Stomach (tissue), 9 donors: ENCODE results near the gene DNAAF1. TPM values are rescaled to one million over a fixed set of nuclear protein-coding genes. Genes with fewer than 3 reads are reported as not detected.

ENCODE experiments used
- DNase-seq, 2 donors: peaks; one replicate each; pipeline versions ENCODE4 v3.0.0 to v3.0.0-alpha.2; 2013 to 2019
- H3K27ac ChIP-seq, 5 donors: fragments of 200-600 bp in 4 of 5; sonication (generic) in 4 of 5; one replicate each; pipeline ENCODE4 v1.5.1; 2013 to 2019; ENCODE audit warnings: mild to moderate bottlenecking in 1 of 5, moderate library complexity in 1 of 5
- H3K27me3 ChIP-seq, 3 donors: fragments of 200-600 bp; sonication (generic); one replicate each; pipeline ENCODE4 v1.5.1; 2017 to 2019; ENCODE audit warnings: mixed run types in 1 of 3
- H3K36me3 ChIP-seq, 4 donors: fragments of 200-600 bp; sonication (generic); 1 replicate in 3 of 4; 2 replicates in 1 of 4; pipeline ENCODE4 v1.5.1; 2016 to 2019
- H3K4me1 ChIP-seq, 4 donors: fragments of 200-600 bp; sonication (generic); one replicate each; pipeline ENCODE4 v1.5.1; 2016 to 2019
- H3K4me3 ChIP-seq, 4 donors: fragments of 200-600 bp; sonication (generic) in 3 of 4; one replicate each; pipeline ENCODE4 v1.5.1; 2016 to 2019; ENCODE audit warnings: mild to moderate bottlenecking in 1 of 4
- H3K9me3 ChIP-seq, 4 donors: fragments of 200-600 bp; sonication (generic); one replicate each; pipeline ENCODE4 v1.5.1; 2016 to 2019
- EP300 ChIP-seq: sonication (generic); formaldehyde crosslinking; IDR thresholded peaks from one replicate; pipeline ENCODE4 v1.6.1; 2017; ENCODE audit warnings: antibody characterized with exemption
- POLR2A ChIP-seq, 4 donors: fragments of 450-650 bp; IDR thresholded peaks; one replicate each; pipeline ENCODE4 v1.6.1; 2016; ENCODE audit warnings: antibody characterized with exemption in 4 of 4, control low read depth in 2 of 4, mild to moderate bottlenecking in 1 of 4, moderate library complexity in 1 of 4
- POLR2AphosphoS5 ChIP-seq, 3 donors: sonication (generic); formaldehyde crosslinking; IDR thresholded peaks; one replicate each; pipeline ENCODE4 v1.6.1; 2016; ENCODE audit warnings: antibody characterized with exemption in 3 of 3
- WGBS, 5 donors: extraction: QIAGEN DNeasy Blood & Tissue Kit in 3 of 5; methylation state at CpG; one replicate each; pipeline versions ENCODE4 v1.1.5 to v1.1.7; 2013 to 2018; 5-methylcytosine and 5-hydroxymethylcytosine counted together
- intact Hi-C: fragments of 100-400 bp; cut with DNase I; formaldehyde crosslinking; loops from one replicate; pipeline ENCODE4 v1.15.1; 2023; ENCODE audit warnings: low total_unique reads
- polyA plus RNA-seq, 3 donors: library from polyadenylated mRNA; stranded (reverse); fragments of 200-250 nt; gene quantifications; one replicate each; pipeline ENCODE4 v1.2.3, GENCODE V29; 2013
- total RNA-seq, 5 donors: library from RNA; depleted of rRNA; stranded (reverse); fragments of >200 nt; gene quantifications; one replicate each; pipeline versions ENCODE4 v1.1.0 to v1.2.3, GENCODE V29; 2014 to 2016
- TF ChIP-seq, protein P1 (sequence below), 7 experiments: fragments of 450-650 bp in 4 of 7; fragments of 200-600 bp in 3 of 7; sonication (generic) in 3 of 7; IDR thresholded peaks; one replicate each; pipeline ENCODE4 v1.5.1; 2016 to 2019; ENCODE audit warnings: antibody characterized with exemption in 7 of 7, control low read depth in 2 of 7, mild to moderate bottlenecking in 1 of 7
- donor health status: healthy with polysubstance abuse.
- donor health status: Bipolar disorder and iron deficiency.
- donor health status: healthy.

The DNAAF1 gene
- total and polyA plus RNA-seq, 8 donors = 0.37 to 11.4 (median 1.4) TPM; not detected in 3

DNA sequence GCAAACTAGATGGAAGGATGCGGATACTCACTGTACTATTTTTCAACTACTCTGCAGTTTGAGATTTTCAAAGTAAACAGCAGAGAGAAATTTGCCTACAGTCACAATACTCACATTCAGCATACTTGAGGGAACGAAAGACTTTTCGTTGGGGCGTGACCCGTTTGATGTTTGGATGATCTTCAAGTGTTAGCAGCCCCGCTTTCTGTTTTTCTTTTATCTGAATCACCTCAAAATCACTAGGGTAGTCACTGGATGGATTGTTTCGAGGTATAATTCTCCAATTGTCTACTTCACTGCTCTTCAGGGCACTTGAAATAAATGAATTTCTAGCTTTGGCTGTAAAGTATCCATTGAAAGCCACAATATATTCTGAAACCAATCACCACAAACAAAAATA lies 46.2 kb upstream of the DNAAF1 start:
- Histone ChIP-seq H3K27me3 (no peaks in the 10 kb centered on the region), H3K4me1 (peaks cover 4 to 58% (median 34%) of the 10 kb centered on the region in 4 donors), H3K9me3 (no peaks in the 10 kb centered on the region), H3K27ac (no peak overlapping the region), H3K36me3 (peaks cover 21 to 79% (median 72%) of the 10 kb centered on the region in 4 donors), H3K4me3 (no peak overlapping the region)
- intact Hi-C loops = no loop called here
- 89 to 94% (median 91%) methylated on average over 7 of the region's 7 CpGs for WGBS, 5 donors
- TF ChIP-seq, protein P1, sequence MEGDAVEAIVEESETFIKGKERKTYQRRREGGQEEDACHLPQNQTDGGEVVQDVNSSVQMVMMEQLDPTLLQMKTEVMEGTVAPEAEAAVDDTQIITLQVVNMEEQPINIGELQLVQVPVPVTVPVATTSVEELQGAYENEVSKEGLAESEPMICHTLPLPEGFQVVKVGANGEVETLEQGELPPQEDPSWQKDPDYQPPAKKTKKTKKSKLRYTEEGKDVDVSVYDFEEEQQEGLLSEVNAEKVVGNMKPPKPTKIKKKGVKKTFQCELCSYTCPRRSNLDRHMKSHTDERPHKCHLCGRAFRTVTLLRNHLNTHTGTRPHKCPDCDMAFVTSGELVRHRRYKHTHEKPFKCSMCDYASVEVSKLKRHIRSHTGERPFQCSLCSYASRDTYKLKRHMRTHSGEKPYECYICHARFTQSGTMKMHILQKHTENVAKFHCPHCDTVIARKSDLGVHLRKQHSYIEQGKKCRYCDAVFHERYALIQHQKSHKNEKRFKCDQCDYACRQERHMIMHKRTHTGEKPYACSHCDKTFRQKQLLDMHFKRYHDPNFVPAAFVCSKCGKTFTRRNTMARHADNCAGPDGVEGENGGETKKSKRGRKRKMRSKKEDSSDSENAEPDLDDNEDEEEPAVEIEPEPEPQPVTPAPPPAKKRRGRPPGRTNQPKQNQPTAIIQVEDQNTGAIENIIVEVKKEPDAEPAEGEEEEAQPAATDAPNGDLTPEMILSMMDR (IDR thresholded peaks at IDR 0.05) = no peak
- TF ChIP-seq POLR2A (IDR thresholded peaks at IDR 0.05) (no peak), EP300 (no peak), POLR2AphosphoS5 (IDR thresholded peaks at IDR 0.05) (no peak)
- DNase-seq = no peak

DNA sequence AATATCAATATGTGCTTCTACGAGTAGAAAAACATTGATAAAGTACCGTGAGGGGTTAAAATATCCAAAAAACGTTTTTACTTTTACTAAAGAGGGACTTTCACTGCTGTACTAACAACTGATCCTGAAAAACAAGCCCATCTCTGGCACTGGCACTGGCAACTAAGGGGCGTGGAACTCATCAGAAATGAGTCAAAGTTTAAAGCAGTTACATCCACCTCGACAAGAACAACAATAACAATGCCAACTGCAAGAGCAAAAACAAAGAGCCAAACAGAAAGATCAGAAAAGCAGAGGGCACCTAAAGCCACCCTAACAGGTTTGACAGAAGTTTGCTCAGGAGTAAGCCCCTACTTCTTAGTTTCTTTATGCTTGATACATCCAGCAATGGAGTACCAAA lies 41.4 kb upstream of the DNAAF1 start:
- no peaks in the 10 kb centered on the region for H3K27me3 ChIP-seq
- peaks cover 3 to 54% (median 47%) of the 10 kb centered on the region in 4 donors for H3K36me3 ChIP-seq
- 44 to 63% (median 50%) methylated on average over 5 of the region's 5 CpGs for WGBS, 5 donors
- H3K9me3 ChIP-seq = no peaks in the 10 kb centered on the region
- no peak for TF ChIP-seq POLR2AphosphoS5 (IDR thresholded peaks at IDR 0.05)
- TF ChIP-seq EP300 = no peak
- TF ChIP-seq, protein P1 (IDR thresholded peaks at IDR 0.05) = no peak
- no peak for TF ChIP-seq POLR2A (IDR thresholded peaks at IDR 0.05)
- intact Hi-C loops = no loop called here
- no peak overlapping the region for H3K27ac ChIP-seq
- H3K4me1 ChIP-seq = peaks cover 4 to 67% (median 34%) of the 10 kb centered on the region in 4 donors
- H3K4me3 ChIP-seq = no peak overlapping the region
- DNase-seq = no peak

DNA sequence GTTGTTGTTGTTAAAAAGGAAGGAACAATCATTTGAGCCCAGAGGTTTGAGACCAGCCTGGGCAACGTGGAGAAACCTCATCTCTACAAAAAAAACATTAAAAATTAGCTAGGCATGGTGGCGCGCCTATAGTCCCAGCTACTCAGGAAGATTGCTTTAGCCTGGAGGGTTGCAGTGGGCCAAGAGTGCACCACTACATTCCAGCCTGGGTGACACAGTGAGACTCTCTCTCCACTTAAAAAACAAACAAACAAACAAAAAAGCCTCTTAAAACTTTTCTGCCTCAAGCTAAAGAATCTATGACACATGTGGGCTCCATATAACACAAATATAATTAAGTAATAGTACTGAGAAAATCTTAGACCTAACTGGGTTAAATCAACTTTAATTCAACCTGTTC lies 40.9 kb upstream of the DNAAF1 start:
- H3K27ac ChIP-seq = no peak overlapping the region
- TF ChIP-seq, protein P1 (IDR thresholded peaks at IDR 0.05) = no peak
- TF ChIP-seq EP300 (no peak), POLR2A (IDR thresholded peaks at IDR 0.05) (no peak), POLR2AphosphoS5 (IDR thresholded peaks at IDR 0.05) (no peak)
- H3K9me3 ChIP-seq = no peaks in the 10 kb centered on the region
- no peak overlapping the region for H3K4me3 ChIP-seq
- H3K27me3 ChIP-seq = no peaks in the 10 kb centered on the region
- peaks cover 0 to 54% (median 47%) of the 10 kb centered on the region in 4 donors for H3K36me3 ChIP-seq
- 73 to 86% (median 81%) methylated on average over 3 of the region's 3 CpGs for WGBS, 5 donors
- DNase-seq = no peak
- intact Hi-C loops = no loop called here
- H3K4me1 ChIP-seq = peaks cover 4 to 68% (median 36%) of the 10 kb centered on the region in 4 donors

DNA sequence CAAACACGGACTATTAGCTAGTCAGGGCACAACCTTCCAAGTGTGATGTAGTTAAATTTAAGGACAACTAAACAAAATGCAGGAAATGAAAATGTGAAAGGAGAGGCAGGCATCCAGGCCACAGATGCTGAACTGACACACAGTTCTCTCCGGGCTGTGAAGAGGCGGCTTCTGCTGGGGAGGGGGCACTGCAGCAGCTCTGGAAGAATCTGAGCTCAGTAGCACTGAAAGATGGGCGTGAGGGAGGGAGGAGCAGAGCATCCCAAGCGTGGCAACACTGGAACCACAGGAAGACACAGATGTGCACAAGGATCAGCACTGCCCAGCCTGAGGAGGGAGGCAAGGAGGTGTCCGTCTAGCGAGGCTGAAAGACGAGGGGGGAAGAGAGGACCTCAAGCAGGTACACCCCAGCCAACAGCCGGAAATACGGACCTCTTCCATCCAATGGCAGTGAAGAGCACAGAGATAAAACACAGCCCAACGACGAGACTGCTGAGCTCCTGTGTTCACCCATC lies 39.8 kb upstream of the DNAAF1 start:
- H3K36me3 ChIP-seq = peaks cover 0 to 44% (median 41%) of the 10 kb centered on the region in 4 donors
- no peak overlapping the region for H3K27ac ChIP-seq
- peaks cover 3 to 71% (median 36%) of the 10 kb centered on the region in 4 donors for H3K4me1 ChIP-seq
- TF ChIP-seq EP300 (no peak), POLR2AphosphoS5 (IDR thresholded peaks at IDR 0.05) (no peak), POLR2A (IDR thresholded peaks at IDR 0.05) (no peak)
- TF ChIP-seq, protein P1 (IDR thresholded peaks at IDR 0.05) = no peak
- H3K27me3 ChIP-seq = no peaks in the 10 kb centered on the region
- intact Hi-C loops = no loop called here
- no peaks in the 10 kb centered on the region for H3K9me3 ChIP-seq
- no peak for DNase-seq
- 74 to 79% (median 77%) methylated on average over 12 of the region's 12 CpGs for WGBS, 5 donors
- H3K4me3 ChIP-seq = no peak overlapping the region
